HG02970 (cell line): ENCODE measurements around the gene CYP4A22.
A peak's percentile ranks its signal among the peaks of the same experiment; 100 is the strongest.
"Not testable (repeated sequence)": the region's sequence is repeated elsewhere in the genome, so short reads cannot be mapped to it uniquely, and the experiment has no call there.

Source experiments
- ATAC-seq: cut with Tn5 transposase; IDR thresholded peaks from one replicate; pipeline ENCODE4 v1.9.1; 2021; ENCODE audit warnings: mild to moderate bottlenecking, moderate library complexity, moderate number of reproducible peaks; ENCODE audit not compliant: unreplicated experiment, low FRiP score

The CYP4A22 gene

GRCh38 chr1:47149162-47149561, 11.9 kb downstream of the CYP4A22 start:
- not testable (repeated sequence) for ATAC-seq

GRCh38 chr1:47156457-47156856, 19.2 kb downstream of the CYP4A22 start:
- not testable (repeated sequence) for ATAC-seq

- ATAC-seq: not testable (repeated sequence)
Measured at GRCh38 chr1:47157957-47158356, 20.7 kb downstream of the CYP4A22 start.

- ATAC-seq: no peak
Measured at GRCh38 chr1:47160716-47161115, 23.5 kb downstream of the CYP4A22 start.

- ATAC-seq: no peak
Measured at GRCh38 chr1:47161298-47162040, 24.2 kb downstream of the CYP4A22 start.

GRCh38 chr1:47164552-47164951, 27.3 kb downstream of the CYP4A22 start:
- no peak for ATAC-seq

- ATAC-seq: no peak
Measured at GRCh38 chr1:47172782-47173181, 35.5 kb downstream of the CYP4A22 start.

GRCh38 chr1:47174656-47175020, 37.4 kb downstream of the CYP4A22 start:
- no peak for ATAC-seq

- ATAC-seq: no peak
Measured at GRCh38 chr1:47175227-47175934, 38.1 kb downstream of the CYP4A22 start.

- ATAC-seq: no peak
Measured at GRCh38 chr1:47178020-47178419, 40.8 kb downstream of the CYP4A22 start.

GRCh38 chr1:47178654-47179016, 41.4 kb downstream of the CYP4A22 start:
- no peak for ATAC-seq

- peak; percentile 61 for ATAC-seq
Measured at GRCh38 chr1:47179017-47179987, 42.1 kb downstream of the CYP4A22 start.

GRCh38 chr1:47179988-47180563, 42.8 kb downstream of the CYP4A22 start:
- no peak for ATAC-seq

- no peak for ATAC-seq
Measured at GRCh38 chr1:47180603-47181094, 43.4 kb downstream of the CYP4A22 start.

- no peak for ATAC-seq
Measured at GRCh38 chr1:47181095-47181954, 44.1 kb downstream of the CYP4A22 start.

GRCh38 chr1:47181955-47182675, 44.9 kb downstream of the CYP4A22 start:
- ATAC-seq: no peak

GRCh38 chr1:47182676-47183235, 45.5 kb downstream of the CYP4A22 start:
- ATAC-seq: no peak

- no peak for ATAC-seq
Measured at GRCh38 chr1:47183308-47184089, 46.3 kb downstream of the CYP4A22 start.
